ENCODE data around the gene FAM210A. TPM values are rescaled to one million over a fixed set of nuclear protein-coding genes. Genes with fewer than 3 reads are reported as not detected.

The FAM210A gene
- total RNA-seq, 1 donor = 20.7 TPM

GRCh38 chr18:13620818-13621445 lies 105.4 kb downstream of the FAM210A start:
- TF ChIP-seq CTCF (IDR thresholded peaks at IDR 0.05; ENCODE audit: insufficient read depth, low read depth, low read length) = no peak
- no peak overlapping the region for H3K4me3 ChIP-seq (ENCODE audit: low read depth, low read length)
- DNase-seq (ENCODE audit: low read depth) = no peak

DNA sequence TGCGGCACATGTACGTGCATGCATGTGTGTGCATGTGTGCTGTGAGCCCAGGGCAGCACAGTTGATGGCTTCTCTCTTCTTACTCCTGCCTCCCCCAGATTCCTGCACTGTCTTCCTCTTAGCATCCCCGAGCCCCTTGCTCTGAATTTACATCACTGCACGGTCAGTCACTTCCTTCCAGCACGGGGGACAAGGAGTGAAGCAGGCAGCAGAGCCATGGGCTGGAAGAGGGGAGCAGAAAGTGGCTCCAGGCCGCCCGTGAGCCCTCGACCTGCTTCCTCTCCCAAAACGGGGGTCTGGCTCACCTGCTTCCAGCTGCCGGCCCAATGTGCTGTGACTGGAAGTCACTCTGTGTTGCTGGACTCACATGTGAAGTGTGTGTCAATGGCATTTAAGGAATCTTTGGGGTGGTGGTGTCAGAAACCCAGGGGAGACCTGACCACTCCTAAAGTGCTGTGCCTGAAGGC lies 106.1 kb downstream of the FAM210A start:
- no peak for DNase-seq (ENCODE audit: low read depth)
- TF ChIP-seq CTCF (IDR thresholded peaks at IDR 0.05; ENCODE audit: insufficient read depth, low read depth, low read length) = no peak
- no peak overlapping the region for H3K4me3 ChIP-seq (ENCODE audit: low read depth, low read length)

GRCh38 chr18:13619505-13620205 lies 106.7 kb downstream of the FAM210A start:
- DNase-seq (ENCODE audit: low read depth) = no peak
- TF ChIP-seq CTCF (IDR thresholded peaks at IDR 0.05; ENCODE audit: insufficient read depth, low read depth, low read length) = no peak
- no peak overlapping the region for H3K4me3 ChIP-seq (ENCODE audit: low read depth, low read length)

DNA sequence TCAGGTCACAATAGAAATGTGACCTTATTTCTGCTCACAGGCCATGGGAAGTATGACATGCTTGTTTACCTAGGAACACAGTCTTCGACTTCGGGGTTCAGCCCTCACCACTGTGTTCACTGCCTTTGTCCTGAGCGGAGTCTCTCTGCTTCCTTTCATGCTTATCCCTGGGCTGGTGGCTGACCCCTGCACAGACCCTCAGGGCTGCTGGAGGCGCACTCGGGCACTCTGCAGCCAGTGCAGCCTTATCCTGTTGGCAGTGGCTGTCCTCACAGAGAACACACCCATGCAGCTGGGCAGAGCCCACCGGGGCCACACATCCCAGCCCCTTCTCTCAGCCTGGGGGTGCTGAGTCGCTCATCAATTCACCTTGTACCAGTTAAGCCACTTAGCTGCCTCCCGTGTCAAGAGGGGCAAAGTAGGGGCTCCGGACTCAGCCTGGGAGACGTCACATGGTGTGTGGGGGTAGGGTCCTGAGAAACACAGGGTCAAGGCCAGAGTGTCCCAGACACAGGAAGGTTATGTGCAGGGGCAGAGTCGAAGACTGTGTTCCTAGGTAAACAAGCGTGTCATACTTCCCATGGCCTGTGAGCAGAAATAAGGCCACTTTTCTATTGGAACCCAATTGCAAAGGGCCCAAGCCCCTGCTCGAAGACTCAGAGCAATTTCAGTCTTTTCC lies 107.5 kb downstream of the FAM210A start:
- TF ChIP-seq CTCF (IDR thresholded peaks at IDR 0.05; ENCODE audit: insufficient read depth, low read depth, low read length) = no peak
- DNase-seq (ENCODE audit: low read depth) = no peak

GRCh38 chr18:13617826-13618515 lies 108.4 kb downstream of the FAM210A start:
- DNase-seq (ENCODE audit: low read depth) = no peak
- no peak overlapping the region for H3K4me3 ChIP-seq (ENCODE audit: low read depth, low read length)
- no peak for TF ChIP-seq CTCF (IDR thresholded peaks at IDR 0.05; ENCODE audit: insufficient read depth, low read depth, low read length)

More for the DNA sequence above, 107.5 kb downstream of the FAM210A start:
- H3K4me3 ChIP-seq (ENCODE audit: low read depth, low read length) = no peak overlapping the region

DNA sequence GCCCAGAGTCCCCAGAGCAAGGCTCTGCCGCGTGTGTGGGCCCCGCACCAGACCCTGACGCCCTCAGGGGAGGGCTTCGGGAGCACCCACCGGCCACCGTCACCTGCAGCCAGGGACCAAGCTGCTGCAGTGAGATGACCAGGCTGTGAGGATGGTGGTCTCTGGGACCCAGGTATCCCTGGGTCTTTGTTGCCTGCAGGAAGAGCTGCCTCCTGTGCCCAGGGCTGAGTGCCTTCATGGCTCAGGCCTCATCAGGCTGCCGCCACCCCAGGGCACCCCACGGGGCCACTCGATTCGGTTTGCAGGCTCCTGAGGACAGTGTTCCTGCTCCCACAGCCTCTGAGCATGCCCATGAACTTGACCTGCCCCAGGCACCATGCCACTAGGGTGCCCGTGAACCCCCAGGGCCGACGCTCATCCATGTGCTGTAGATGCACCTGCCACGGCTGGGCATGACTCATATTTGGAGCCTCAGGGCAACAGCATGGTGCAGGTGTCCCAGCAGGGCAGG lies 109.8 kb downstream of the FAM210A start:
- H3K4me3 ChIP-seq (ENCODE audit: low read depth, low read length) = no peak overlapping the region
- DNase-seq (ENCODE audit: low read depth) = no peak
- TF ChIP-seq CTCF (IDR thresholded peaks at IDR 0.05; ENCODE audit: insufficient read depth, low read depth, low read length) = no peak

Measured in fibroblast of villous mesenchyme (primary cell).